Stimulated activated CD4-positive, alpha-beta T cell treated with anti-CD3 and anti-CD28 coated beads, Interleukin-15, amount 100 ng/mL, for 48 hours (primary cell): Measurements from ENCODE around the gene MAD1L1.

Source experiments
- DNase-seq, 2 donors: peaks; one replicate each; pipeline ENCODE4 v3.0.0-alpha.2; 2020; ENCODE audit warnings: low read depth in 2 of 2

Gene MAD1L1

DNA sequence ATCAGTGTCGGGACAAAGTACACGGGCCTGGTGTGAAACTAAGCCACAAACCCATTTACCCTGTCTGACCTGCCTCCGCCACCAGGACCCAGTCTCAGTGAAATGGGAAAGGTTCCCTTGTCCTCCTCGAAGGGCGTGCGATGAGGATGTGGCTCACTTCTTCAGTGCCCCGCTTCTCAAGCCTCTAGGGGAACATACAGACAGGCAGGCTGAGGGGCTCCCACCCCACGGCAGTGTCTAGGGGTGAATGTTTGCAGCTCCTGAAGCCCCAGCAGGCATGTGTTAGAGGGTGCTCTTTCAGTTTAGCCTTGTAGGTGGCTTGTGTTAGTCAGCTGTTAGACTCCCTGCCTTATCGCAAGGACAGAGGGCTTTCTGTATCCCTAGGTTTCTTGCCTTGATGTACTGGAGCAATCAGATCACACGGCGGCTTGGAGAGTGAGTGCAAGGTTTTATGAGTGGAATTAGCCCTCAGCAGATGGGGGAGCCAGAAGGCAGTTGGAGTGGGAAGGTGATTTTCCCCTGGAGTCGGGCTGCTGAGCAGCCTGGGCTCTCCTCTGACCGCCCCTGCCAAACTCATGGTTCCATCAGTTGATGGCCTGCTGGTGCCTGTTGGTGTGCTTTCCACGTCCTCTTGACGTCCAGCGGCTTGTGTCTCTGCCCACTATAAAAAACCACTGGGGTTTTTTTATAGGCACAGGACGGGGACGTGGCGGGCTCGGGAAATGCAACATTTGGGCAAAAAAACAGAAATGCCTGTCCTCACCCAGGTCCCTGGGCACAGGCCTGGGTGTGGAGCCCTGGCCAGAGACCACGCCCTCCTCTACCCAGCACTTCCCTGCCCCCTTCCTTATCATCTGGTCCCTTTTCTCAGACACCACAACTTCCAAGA lies 10.0 kb upstream of the MAD1L1 start:
- no peak for DNase-seq

DNA sequence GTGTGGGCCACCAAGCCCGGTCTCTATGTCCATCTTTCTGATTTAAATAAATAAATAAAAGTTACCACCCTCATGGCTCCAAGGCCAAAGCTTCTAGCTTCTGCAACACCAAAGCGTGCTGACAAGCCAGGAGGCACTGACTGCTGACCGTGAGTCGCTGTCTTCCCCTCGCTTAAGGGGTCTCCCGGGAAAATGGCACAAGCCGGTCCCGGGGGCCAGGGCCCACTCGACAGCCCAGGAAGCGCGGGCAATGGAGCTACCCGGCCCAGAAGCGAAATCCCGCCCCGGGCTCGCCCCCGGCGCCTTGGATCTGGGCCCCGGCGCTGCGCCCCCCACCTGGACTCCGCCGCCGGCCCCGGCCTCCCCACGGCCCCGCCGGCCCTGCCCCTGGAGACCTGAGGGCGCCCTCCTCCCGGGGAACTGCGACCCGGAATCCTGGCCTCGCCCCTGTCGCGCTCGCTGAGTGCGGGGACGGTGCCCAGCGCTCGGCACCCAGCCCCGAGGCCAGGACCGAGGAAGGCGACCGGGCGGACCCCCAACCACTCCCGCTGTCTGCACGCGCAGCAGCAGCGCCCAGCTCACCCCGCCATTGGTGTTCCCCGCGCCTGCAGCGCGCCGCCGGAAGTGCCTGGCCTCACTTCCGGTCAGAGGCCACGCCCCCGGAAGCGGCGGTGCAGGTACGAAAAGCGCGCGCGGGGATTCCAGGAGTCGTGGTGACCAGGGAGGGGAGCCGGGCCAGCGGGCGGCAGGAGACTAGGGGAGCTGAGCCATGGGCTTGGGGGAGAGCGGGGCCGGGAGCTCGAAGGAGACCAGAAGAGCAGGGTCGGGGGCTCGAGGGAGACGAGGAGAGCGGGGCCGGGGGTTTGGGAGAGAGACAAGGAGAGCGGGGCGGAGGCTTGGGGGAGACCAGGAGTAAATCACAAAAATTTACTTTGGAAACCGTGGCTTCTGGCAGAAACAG lies 9.1 kb upstream of the MAD1L1 start, which contains the start of the genes MRM2 and NUDT1:
TSS of gene MRM2 (minus strand) at position 626 of the 961 bp plus-strand sequence. CDS start at position 590, 36 bp downstream.
TSS of gene NUDT1 (plus strand) at position 647 of the 961 bp plus-strand sequence. CDS start 2,349 bp downstream, outside the sequence.
- peak; percentile 49 to 70 for DNase-seq

DNA sequence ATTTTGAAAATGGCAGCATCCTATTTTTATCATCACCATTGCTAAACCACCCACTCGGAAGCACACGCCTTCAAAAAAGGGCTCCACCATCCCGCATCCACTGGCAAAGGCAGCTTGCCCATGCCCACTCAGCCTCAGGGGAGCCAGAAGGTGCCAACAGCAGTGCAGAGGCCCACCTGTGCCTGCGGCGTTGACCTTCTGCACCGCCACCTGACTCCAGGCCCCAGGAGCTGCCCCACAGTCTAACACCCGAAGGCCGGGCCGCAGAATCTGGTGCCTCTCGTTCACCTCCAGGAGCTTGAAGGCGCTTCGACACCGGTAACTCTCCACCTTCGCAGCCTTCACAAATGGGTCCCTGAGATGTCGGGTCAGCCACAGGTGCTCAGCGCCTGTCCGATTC lies 6.5 kb upstream of the MAD1L1 start:
- DNase-seq: no peak

DNA sequence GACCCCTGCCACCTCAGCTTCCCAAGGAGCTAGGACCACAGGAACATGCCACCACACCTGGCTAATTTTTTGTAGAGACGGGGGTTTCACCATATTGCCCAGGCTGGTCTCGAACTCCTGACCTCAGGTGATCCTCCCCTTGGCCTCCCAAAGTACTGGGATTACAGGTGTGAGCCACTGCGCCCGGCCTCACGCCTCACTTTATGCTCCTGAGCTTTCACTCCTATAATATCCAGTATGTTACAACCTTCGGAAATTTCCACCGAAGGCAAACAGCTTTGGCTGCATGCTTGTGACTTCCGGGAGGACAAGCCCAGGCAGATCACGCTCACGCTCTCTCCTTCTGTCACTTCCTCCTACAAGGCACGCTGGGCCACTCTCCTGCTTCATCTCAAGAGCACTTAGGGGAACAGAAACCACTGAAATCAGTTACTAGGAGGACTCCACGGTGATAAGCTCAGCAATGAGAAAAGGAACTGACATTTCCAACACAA lies 4.4 kb upstream of the MAD1L1 start:
- DNase-seq: no peak

DNA sequence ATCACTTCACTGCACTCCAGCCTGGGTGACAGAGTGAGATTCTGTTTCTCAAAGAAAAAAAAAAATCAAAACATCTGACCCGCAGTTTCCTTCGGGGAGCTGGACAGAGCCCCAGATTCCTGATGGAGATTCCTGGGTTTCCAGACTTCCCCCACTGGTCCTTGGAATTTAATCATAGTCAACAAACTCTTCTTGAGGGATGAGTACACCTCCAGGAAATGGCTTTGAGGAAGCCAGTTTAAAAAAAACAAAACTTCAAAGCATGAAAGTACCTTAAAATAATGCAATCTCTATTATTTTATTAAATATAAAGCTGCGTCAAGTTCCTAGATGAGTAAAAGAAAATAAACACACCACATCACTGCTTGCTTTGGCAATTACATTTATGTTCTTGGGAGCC lies 1.2 kb upstream of the MAD1L1 start:
- DNase-seq: no peak

DNA sequence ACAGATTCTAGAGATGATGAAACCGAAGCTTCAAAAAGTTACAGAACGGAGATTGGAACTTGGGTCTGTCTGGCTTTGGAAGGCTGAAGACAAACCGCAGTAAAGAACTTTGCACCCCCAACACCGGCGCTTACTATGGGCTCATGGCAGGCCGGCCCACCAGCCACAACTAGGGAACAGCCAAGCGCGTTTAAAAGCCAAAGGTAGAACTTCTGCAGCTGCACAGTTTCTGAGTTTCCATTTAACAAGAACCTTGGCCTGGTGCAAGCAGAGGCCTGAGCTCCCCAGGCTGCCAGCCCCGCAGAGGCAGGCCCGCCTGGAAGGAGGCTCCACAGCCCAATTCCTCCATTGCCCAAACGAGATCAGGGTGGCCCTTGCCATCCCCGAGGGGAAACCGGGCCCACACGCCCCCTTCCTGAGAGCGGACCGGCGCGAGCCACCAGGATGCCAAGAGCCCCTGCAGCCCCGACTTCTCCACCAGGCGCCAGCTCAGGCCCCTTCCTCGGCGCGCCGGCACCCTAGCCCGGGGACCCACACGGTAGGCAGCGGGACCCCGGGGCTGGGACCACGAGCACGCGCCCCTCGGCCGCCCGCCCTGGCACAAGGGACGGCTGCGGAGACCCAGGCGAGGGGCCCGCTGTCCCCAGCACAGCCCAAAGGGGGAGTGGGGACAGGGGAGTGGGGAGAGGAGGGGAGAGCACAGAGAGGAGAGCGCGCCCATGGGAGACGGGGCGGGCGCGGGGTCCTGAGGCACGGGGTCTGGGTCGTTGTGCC lies 566 bp downstream of the MAD1L1 start:
- DNase-seq: no peak

DNA sequence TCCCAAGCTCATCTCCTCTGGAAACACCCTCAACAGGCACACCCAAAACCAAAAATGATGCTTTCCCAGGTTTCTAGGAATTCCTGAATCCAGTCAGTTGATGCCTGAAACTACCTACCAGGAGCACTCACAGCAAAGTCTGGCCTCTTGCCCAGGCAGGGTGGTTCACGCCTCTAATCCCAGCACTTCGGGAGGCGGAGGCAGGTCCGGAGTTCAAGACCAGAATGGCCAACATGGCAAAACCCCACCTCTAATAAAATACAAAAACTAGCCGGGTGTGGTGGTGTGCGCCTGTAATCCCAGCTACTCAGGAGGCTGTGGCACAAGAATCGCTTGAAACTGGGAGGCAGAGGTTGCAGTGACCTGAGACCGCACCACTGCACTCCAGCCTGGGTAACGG lies 1.9 kb downstream of the MAD1L1 start:
- no peak for DNase-seq

DNA sequence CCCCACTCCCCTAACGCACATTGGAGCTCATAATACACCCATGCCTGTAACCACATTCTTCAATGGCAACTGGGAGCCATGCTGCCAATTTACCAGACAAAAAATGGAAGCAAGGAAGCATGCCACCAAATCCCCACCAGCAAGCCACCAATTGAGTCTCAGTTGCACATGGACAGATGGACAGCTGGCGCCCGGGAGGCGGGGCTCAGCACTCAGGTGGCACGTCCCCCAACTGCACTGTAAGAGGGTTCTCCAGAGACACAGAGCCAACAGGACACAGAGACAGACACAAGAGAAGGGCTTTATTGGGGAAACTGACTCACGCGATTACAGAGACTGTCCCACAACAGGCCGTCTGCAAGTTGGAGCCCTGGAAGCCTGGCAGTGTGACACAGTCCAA lies 2.5 kb downstream of the MAD1L1 start:
- DNase-seq: no peak

DNA sequence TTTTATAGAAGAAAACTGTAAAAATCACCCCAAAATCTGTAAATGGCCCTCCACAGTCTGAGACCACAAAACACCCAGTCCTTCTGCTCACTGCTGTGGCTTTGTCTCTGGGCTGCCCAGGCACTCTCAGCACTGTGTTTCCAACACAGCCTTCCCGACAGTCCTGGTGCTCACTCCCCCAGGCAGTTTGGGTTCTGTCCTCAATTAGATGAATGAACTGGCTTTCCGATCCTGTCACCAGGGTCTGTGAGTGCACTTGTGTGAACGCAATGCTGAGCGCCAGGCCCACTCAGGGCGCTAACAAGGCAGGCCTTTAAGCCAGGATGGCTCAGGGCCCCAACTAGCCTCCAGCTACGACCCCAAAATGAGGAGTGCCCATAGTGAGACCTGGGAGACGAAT lies 3.3 kb downstream of the MAD1L1 start:
- no peak for DNase-seq

DNA sequence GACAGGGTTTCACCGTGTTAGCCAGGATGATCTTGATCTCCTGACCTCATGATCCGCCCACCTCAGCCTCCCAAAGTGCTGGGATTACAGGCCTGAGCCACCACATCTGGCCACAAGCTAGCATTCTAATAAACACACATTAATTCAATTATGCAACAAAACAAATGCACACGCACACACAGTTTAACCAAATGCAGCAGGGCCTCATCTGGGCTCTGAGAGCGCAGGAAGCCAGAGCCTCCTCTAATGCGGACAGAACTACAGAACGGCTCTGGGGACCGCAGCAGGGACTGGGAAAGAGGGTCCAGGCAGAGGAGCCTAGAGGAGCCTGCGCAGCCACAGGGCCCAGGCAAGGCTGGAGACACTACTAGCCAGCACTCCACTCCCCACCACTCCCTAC lies 3.8 kb downstream of the MAD1L1 start:
- no peak for DNase-seq

DNA sequence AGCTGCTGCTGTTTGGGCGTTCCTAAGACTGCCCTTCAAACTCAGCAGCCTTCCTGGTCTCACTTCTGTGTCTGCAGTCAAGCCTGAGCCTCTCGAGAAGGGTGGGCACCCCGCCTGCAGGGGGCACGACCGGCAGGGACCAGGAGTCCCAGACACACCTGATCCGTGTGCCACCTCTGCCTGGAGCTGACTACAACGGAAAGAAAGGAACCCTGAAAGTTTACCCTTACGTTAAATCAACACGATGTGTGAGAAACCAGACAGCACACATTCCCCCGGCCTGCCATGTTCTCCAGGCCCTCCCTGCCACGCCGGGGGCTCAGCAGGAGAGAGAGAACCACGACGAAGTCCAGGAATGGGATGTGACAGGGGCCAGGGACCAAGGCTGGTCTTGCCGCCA lies 5.0 kb downstream of the MAD1L1 start:
- no peak for DNase-seq

DNA sequence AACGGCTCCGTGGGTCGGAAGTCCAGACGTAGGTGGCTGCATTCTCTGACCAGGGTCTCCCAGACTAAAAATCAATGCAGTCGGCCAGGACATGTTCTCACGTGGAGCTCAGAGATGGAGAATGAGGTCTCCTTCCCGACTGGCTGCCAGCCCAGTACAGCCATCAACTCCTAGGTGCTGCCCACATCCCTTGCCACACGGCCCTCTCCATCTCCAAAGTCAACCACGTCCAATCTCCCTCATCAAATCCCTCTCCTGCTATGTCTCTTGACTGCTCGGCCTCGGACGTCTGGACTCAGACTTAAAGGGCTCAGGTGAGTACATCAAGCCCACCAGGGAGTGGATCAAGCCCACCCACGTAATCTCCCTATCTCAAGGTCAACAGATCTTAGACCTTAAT lies 6.9 kb downstream of the MAD1L1 start:
- no peak for DNase-seq

DNA sequence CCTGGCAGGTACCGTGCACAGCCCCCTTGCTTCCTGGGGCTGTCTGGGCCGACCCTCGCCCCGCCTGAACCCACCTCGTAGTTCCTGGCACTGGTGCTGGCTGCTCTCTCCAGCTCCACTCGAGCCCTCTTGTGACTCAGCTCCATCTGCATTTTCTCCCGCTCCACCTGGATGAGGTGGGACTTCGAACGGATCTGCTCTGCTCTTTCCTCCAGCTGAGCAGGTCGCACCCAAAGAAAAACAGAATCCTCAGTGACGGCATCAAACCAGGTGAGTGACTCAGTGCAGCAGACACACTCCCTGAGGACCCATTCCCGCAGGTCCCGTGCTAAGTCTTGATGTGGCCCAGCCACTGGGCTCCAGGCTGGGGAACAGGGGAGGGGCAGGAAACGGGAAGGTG lies 7.4 kb downstream of the MAD1L1 start:
- no peak for DNase-seq

DNA sequence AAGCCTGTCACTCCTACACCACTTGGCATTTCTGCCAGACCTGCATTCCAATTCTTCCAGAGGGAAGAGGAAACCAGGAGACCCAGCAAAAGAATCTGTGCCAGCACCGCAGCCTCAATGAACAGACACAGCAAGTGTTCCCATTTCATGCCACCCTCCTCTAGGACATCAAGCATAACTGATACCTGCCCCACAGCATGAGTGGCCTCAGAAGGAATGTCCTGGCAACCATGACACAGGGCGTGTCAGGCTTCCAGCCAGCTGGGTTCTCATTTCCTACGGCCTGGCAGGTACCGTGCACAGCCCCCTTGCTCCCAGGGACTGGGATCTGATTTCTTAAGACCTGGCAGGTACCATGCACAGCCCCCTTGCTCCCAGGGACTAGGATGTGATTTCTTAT lies 7.8 kb downstream of the MAD1L1 start:
- no peak for DNase-seq

DNA sequence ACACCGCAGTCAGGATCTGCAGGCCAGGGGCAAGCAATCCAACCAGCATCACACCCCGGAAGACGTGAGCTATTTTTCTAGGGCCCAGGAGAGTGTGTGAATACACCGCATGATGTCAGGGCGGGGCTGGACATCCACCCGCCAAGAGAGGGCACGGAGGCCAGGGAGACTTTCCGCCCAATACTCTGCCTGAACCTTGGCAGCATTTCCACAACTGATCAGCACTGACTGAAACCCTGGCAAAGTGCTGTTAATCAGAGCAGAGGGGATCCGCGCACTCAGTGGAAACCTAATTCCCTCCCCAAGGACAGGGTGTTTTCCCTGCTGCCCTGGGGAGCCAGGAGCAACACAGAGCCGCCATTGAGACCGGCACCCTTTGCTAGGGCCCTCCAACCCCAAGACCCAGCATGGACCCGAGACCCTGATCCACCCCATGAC lies 8.2 kb downstream of the MAD1L1 start:
- DNase-seq: no peak

DNA sequence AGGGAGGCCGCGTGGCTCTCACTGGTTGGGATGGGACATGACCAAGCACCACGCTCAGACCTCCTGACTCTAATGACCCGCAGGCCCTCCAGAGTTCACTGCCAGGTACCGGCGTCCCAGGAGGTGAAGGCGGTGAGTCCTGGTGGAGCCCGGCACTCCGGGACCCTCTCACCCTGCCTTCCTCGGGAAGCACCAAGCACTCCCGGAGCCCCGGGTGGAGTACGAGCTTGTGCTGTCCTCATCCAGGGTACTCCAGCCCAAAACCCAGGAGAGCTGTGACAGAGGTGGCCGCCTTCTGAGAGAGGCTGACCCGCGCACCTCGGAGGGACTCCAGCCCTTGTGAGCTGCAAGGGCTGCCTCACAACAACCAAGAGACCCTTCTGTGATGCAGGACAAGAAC lies 9.4 kb downstream of the MAD1L1 start:
- DNase-seq: no peak

DNA sequence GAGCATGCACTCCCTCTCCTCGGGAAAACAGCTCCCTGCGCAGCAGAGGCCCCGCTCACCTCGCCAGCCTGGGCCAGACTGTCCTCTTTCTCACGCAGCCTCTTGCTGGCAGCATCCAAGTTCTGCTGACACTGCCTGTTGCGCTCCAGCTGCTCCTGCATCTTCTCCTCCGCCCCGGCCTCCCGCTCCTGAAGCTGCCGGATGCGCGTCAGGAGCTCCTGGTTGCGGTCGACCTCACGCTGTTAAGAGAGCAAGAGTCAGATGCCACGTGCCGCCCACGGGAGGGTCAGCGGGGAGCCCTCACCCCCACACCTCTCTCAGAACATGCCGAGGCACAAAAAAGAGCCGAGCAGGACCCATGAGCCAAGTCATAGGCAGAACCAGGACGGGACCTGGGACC lies 10.2 kb downstream of the MAD1L1 start:
- no peak for DNase-seq

DNA sequence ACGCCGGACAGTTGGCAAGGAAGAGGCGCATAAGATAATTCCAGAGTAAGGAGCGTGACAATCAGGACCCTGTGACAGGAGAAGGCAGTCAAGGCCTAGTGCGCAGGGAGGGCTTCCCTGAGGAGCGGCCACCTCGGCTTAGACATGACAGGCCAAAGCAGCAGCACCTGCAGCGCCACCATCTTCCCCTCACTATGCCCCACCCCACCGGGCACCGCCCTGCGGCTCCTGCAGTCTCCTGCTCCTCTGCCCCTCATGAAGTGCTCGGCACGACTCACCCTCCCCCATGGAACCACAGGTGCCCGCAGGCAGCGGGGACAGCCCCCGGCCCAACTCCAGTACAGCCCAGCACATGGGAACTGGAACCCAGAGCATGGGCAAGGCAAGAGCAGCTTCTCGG lies 11.8 kb downstream of the MAD1L1 start:
- DNase-seq: no peak

DNA sequence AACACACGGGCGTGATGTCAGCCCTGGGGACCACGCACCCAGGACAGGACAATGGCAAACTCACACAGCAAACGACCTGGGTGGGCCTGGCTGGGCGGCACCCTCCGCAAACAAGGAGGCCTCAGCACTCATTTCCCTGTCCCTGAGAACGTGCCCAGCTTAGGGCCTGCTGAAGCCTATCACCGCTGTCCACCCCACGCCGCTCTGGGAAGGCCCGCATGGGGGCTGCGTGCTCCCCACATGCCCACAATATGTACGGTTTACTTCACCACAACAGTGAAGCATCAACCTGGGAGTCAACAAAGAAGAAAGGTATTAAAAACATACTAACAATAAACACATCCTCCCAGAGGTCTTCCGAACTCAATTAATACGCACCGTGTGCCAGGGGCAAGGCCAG lies 12.2 kb downstream of the MAD1L1 start:
- DNase-seq: no peak

DNA sequence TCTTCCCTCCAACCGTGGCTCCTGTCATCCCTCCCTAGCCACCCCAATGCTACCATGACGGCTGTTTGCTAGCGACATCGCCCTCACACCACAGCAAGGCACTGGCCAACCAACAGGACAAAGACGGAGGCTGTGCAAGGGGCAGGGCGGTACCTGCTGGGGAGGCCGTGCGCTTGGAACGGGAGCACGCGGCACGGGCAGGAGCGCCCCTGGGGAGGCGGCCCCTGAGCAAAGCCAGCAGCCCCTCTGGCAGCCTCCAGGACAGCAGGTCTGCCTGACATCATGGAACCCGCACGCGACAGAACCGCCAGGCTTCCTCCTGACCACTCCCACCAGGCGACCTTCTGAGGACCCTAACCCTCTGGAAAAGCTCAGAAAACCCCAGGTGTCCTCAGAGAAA lies 12.7 kb downstream of the MAD1L1 start:
- DNase-seq: no peak

DNA sequence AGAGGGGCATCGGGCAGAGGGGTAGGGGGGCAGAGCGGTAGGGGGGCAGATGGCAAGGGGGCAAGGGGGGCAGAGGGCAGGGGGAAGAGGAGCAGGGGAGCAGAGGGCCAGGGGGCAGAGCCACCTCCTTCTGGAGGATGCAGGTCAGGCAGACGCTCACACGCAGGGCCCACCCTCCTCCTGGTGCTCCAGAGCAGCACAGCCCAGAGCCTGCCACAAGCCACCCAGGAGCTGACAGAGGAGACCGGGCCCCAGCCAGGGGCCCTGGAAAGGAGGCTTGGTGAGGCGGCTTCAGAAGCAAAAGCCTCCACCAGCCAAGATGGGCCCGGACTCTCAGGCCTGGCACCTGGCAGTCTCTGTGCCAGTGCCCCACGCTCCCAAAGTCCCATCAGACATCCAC lies 13.1 kb downstream of the MAD1L1 start:
- DNase-seq: no peak

DNA sequence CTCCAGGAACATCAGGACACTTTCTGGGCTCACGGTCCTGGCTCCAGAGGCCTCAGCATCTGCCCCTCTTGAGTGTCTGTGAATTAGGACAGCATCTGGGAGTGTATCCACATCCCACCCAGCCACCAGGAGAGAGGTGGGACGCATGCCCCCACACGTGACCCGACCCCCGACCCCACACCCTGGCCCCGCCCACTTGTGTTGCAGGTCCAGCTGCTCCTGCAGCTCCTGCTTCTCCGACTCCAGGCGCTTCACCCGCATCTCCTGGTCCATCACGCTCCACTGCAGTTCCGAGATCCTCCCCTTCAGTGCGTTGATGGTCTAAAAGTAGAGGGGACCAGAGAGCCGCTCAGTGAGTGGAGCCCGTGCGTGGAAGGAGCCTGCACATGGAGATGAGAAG lies 13.6 kb downstream of the MAD1L1 start:
- no peak for DNase-seq
